ENCODE data around the gene PRKAG1.

GRCh38 chr12:49017891-49018260 is 700 bp downstream of the PRKAG1 start:
- TF ChIP-seq CTCF (IDR thresholded peaks at IDR 0.05): no peak
- TF ChIP-seq POLR2A (IDR thresholded peaks at IDR 0.05): no peak
